Astrocyte of the cerebellum (primary cell): ENCODE data around the gene UPK3A.
"Not testable (repeated sequence)": the region's sequence is repeated elsewhere in the genome, so short reads cannot be mapped to it uniquely, and the experiment has no call there.

Source experiments
- DNase-seq: peaks from one replicate; pipeline ENCODE4 v3.0.0-alpha.2; 2011; ENCODE audit warnings: low read depth
- H3K4me3 ChIP-seq: 2 replicates; pipeline ENCODE4 v1.5.1; 2011; ENCODE audit warnings: mild to moderate bottlenecking, low read depth, low read length, moderate library complexity
- in situ Hi-C: cut with HindIII; loops from 2 replicates; pipeline ENCODE4 v1.10.0; 2017; ENCODE audit warnings: low sequenced_read_pairs
- TF ChIP-seq, protein P1 (sequence below): IDR thresholded peaks from 2 replicates; pipeline ENCODE4 v1.5.1; 2012; ENCODE audit warnings: low read length, low read depth, moderate library complexity, mild to moderate bottlenecking; ENCODE audit errors: missing control alignments

The UPK3A gene

GRCh38 chr22:45321827-45322226 is 37.1 kb downstream of the UPK3A start:
- TF ChIP-seq, protein P1, sequence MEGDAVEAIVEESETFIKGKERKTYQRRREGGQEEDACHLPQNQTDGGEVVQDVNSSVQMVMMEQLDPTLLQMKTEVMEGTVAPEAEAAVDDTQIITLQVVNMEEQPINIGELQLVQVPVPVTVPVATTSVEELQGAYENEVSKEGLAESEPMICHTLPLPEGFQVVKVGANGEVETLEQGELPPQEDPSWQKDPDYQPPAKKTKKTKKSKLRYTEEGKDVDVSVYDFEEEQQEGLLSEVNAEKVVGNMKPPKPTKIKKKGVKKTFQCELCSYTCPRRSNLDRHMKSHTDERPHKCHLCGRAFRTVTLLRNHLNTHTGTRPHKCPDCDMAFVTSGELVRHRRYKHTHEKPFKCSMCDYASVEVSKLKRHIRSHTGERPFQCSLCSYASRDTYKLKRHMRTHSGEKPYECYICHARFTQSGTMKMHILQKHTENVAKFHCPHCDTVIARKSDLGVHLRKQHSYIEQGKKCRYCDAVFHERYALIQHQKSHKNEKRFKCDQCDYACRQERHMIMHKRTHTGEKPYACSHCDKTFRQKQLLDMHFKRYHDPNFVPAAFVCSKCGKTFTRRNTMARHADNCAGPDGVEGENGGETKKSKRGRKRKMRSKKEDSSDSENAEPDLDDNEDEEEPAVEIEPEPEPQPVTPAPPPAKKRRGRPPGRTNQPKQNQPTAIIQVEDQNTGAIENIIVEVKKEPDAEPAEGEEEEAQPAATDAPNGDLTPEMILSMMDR: no peak
- DNase-seq: no peak
- in situ Hi-C loops: no loop called here
- H3K4me3 ChIP-seq: no peak overlapping the region

DNA sequence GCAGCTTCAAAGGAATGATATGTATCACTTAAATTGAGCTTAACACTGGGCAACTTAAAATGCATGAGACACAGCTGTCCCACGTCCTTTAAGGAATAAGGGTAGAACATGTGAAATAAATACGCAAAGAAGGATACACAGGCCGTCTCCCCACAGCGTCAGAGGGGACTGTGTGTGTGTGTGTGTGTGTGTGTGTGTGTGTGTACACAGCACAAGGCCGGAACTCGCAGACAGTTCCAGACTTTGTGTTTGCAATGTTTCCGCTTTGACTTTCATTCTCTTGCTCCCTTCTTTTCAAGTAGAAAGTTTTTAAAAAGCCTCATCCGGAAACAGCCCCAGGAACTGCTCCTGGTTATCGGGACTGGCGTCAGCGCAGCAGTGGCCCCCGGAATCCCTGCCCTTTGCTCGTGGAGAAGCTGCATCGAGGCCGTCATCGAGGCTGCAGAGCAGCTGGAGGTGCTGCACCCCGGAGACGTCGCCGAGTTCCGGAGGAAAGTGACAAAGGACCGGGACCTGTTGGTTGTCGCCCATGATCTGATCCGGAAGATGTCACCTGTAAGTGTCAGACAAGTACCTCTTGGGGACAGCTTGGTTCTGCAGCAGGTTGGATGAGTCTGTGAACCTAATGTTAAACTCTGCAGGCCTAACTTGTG is 38.2 kb downstream of the UPK3A start:
- no peak for DNase-seq
- TF ChIP-seq, protein P1: no peak
- in situ Hi-C loops: no loop called here
- no peak overlapping the region for H3K4me3 ChIP-seq

GRCh38 chr22:45323695-45324094 is 38.9 kb downstream of the UPK3A start:
- in situ Hi-C loops: no loop called here
- TF ChIP-seq, protein P1: no peak
- H3K4me3 ChIP-seq: no peak overlapping the region
- DNase-seq: no peak

GRCh38 chr22:45324311-45324711 is 39.6 kb downstream of the UPK3A start:
- in situ Hi-C loops: no loop called here
- DNase-seq: no peak
- H3K4me3 ChIP-seq: no peak overlapping the region
- TF ChIP-seq, protein P1: no peak

GRCh38 chr22:45328261-45328660 is 43.5 kb downstream of the UPK3A start:
- in situ Hi-C loops, DNase-seq: not testable (repeated sequence)

GRCh38 chr22:45328822-45329529 is 44.2 kb downstream of the UPK3A start:
- TF ChIP-seq, protein P1: no peak
- in situ Hi-C loops: no loop called here
- no peak overlapping the region for H3K4me3 ChIP-seq
- no peak for DNase-seq

More at GRCh38 chr22:45328261-45328660, 43.5 kb downstream of the UPK3A start:
- H3K4me3 ChIP-seq: not testable (repeated sequence)

DNA sequence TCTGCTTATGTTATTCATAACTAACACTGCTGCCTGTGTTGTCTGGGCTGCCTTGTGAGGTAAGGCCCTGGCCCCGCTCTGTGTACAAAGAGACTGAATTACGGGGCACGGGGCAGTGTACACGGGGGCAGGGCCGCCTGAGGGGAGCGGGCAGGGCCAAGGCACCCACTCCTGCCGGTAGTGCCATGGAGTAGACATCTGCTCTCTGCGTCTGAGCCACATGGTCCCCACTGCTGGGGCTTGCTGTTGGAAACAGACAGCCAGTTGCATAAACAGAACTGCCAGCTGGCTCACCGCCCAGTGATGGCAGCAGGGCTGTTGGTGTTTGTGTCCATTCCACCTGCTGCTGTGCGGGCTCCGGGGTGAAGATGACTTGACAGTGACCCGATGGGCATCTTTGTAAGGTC is 44.8 kb downstream of the UPK3A start:
- in situ Hi-C loops: no loop called here
- TF ChIP-seq, protein P1: no peak
- no peak overlapping the region for H3K4me3 ChIP-seq
- no peak for DNase-seq
